Epidermal melanocyte (primary cell): ENCODE measurements around the gene PANK2.
A peak's percentile ranks its signal among the peaks of the same experiment; 100 is the strongest.
"Not testable (repeated sequence)": the region's sequence is repeated elsewhere in the genome, so short reads cannot be mapped to it uniquely, and the experiment has no call there.

Source experiments
- DNase-seq: peaks from one replicate; pipeline ENCODE4 v3.0.0; 2011; ENCODE audit warnings: low spot score; ENCODE audit not compliant: insufficient read length

PANK2 gene

DNA sequence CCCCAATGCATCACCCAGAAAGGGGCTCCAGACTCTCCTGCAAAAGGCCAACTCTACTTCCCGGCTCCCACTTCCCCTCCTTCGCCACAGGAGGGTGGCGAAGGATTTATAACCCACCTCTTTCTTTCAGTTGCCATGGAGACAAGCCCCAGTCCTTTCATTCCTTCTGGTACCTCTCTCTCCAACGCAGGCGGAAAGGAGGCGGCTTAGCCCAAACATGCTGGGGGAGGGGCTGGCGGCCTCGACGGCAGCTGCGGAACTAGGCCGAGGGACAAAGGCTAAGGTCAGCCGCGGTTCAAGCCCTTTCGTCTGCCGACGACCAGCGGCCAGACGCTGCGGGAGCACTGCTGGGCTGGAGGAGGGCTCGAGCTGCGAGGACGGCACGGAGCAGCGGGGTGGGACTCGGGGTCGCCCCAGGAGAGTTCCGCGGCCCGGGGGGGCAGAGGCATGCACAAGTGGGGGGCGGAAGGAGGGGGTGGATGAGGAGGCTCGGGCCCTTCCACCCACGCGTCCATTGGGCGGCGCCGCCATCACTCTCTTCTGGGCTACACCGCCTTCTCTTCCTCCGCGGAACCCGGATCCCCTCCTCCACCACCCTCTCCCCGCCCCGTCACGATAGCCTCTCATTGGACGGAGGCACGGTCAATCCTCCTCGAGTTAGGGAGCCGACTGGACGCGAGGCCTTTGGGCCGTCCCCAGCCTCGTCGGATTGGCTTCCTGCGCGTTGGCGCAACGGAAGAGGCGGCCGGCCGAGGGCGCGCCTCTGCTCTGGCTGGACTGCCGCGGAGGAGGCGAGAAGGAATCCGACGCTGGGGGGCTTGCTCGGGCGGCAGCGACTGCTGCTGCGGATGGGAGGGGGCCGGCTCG lies at the start of gene PANK2:
TSS of gene PANK2 (plus strand) at position 766 of the 867 bp plus-strand sequence.
- peak; percentile 99 for DNase-seq

DNA sequence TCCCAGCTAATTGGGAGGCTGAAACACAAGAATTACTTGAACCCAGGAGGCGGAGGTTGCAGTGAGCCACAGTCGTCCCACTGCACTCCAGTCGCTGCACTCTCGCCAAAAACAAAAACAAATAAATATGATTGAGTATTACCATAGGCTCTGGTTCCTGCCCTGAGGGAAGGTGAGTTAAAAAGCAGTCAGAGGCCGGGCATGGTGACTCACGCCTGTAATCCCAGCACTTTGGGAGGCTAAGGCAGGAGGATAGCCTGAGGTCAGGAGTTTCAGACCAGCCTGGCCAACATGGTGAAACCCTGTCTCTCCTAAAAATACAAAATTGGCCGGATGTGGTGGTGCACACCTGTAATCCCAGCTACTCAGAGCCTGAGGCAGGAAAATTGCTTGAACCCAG lies 49.0 kb upstream of the PANK2 start:
- not testable (repeated sequence) for DNase-seq

DNA sequence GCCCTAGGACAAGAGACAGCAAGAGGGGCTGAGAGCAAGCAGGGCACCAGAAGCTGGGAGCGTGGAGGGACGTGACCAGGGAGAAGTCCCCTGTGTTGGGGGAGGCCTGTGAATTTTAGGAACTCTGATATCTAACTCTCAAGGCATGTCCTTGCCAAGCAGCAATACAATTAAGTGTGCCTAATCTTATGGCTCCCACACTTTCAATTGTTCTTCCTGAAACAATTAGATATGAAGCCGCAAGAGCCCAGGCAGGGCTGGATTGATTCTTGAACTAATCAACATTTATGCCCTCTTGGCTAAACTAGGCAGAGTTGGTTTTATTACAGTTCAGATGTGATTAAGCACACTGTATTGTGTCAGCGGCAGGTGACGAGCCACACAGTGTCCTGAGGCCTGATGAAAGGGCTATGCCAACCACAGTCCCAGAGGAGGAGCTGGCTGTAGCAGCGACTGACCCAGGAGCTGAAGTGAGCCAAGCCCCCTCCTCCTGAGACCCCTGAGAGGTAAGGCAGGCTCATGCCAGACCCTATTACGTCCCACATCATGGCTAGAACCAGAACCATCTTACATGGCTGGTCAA lies 46.7 kb upstream of the PANK2 start:
- DNase-seq = no peak

DNA sequence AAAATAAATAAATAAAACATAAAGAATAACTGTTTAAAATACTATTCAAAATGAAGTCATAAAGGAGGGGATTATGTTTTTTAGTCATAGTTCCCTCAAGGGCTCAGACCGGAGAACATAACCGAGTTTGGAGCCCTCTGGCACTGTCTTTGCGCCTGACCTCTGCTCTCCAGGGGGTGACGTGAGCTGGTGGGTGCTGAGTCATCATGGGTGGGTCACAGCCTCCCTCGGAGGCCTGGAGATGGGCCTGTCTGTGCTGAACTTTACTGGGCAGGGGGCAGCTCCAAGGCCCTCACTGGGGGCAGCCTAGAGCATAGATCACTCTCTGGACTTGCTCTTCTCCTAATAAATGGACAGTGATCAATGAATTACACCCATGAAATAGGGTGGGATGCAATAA lies 45.7 kb upstream of the PANK2 start:
- peak; percentile 28 for DNase-seq

DNA sequence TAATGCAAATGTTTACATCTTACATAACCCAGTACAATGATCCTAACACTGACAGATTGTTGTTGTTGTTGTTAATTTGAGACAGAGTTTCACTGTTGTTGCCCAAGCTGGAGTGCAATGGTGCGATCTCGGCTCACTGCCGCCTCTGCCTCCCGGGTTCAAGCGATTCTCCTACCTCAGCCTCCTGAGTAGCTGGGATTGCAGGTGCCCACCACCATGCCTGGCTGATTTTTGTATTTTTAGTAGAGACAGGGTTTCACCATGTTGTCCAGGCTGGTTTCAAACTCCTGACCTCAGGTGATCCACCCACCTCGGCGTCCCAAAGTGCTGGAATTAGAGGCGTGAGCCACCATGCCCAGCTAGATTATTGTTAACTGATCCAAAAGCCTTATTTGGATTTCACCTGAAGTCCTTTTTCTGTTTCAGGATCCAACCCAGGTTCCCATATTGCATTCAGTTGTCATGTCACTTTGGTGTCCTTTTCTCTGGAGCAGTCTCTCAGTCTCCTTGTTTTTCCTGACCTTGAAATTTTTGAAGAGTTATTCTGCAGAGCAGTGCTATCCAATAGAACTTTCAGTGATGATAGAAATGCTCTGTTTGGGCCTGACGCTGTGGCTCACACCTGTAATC lies 45.1 kb upstream of the PANK2 start:
- not testable (repeated sequence) for DNase-seq

DNA sequence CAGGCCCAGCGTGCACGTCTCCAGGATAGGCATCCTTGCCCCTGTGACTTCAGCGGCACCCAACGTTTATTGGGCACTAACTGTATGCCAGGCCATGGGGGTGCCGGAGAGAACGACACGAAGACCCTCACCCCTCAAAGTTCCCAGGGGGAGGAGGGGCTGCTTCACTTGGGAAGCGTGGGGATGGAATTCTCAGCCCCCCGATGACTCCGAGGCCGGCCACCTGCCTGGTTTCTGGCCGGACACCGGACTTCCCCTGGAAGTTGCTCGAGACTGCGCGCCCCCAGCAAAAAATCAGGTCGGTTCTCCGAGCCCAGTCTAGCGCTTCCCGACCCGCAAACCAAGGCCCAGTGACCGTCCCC lies 42.8 kb upstream of the PANK2 start:
- DNase-seq = no peak

DNA sequence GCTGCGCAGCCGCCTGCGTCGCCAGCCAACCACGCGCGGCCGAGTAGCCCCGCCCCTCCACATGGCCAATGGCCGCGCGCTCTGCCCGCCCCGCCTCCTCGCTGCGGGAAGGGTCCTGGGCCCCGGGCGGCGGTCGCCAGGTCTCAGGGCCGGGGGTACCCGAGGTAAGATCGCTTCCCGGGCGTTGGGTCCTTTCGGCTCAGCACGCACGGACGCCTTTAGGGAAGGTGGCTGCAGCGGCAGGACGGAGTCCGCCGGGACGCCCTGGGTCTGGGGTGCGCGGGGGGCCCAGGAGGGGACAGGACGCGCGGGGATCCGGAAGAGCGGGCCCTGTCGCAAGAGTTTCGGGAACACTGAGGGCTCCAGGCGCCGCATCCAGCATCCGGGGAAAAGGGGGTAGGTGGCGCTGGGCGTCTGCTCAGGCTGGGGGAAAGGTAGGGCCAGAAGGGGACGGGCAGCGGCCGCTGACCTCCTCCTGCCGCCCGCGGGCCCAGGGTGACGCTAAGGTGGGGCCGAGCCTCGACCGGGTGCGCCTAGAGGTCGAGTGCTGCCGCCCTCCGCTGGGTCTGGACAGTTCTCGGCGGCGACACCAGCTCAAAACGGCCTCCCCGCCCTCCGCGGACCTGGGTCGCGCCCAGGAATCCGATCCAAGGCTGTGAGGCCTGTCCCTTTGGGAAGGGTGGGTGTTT lies 42.3 kb upstream of the PANK2 start, which contains the start of gene MAVS:
TSS of gene MAVS (plus strand) at position 95 of the 689 bp plus-strand sequence. CDS start 7,791 bp downstream, outside the sequence.
- peak; percentile 88 for DNase-seq

DNA sequence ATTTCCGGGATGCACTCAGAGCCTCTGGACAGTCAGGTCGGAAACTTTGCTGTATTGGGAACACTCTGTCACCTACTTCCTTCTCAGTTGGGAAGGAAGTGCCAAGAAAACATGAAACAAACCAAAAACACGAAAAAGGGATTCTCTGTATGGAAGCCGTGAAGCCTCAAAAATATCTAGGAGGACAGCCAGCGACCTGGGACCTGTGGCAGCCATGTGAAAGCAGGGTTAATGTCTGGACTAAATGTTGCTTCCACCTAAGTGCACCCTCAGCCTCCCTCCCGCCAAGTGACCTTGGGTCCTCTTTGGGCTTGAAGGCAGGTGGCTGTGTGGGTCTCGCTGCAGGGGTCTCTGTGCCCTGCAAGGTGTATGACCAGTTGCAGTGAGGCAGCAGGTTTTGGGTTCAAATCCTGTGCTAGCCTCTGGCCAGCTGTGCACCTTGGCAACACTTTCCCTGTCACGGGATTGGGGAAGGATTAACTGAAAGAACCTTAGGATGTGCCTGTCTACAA lies 41.7 kb upstream of the PANK2 start:
- no peak for DNase-seq

DNA sequence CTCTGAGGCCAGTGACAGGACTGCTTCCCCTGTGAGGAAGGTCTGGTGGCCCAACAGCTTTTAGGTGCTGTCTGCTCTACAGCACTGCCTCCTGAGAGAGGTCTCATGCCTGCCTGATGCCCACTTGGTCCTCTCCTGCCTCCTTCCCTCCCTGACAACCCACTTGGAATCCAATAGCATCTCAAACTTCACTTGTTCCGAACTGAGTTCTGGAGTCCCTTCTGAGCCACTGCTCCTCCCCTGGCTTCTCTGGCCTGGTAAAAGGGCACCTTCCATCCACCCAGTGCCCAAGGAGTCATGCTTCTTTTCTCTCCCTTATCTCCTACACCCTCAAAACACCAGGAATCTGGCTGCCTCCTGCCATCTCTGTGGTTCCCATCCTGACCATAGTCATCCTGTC lies 40.6 kb upstream of the PANK2 start:
- no peak for DNase-seq

DNA sequence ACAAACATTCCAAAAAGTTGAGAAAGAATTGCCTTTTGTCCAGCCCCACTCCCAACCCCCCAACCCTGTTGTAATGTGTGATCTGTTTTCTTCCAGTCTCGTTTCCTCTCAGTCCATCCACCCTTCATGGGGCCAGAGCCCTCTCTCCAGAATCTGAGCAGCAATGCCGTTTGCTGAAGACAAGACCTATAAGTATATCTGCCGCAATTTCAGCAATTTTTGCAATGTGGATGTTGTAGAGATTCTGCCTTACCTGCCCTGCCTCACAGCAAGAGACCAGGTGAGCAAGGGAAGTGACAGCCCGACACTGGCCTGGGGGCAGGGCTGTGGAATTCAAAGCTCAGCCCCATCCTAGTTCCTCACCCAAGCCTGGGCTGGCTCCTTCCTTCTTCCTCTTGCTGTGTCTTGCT lies 34.7 kb upstream of the PANK2 start:
- DNase-seq = no peak

DNA sequence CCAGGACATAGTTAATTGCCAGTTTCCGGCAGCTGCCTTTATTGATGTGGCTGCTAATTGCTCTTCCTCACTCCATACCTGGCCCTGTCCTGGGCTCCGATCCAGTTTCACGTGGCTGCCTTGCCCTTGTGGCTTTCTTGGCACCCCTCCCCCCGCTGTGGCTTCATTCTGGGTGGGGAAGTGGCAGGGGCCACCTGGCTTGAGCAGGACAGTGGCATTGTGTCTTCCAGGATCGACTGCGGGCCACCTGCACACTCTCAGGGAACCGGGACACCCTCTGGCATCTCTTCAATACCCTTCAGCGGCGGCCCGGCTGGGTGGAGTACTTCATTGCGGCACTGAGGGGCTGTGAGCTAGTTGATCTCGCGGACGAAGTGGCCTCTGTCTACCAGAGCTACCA lies 31.8 kb upstream of the PANK2 start:
- no peak for DNase-seq

DNA sequence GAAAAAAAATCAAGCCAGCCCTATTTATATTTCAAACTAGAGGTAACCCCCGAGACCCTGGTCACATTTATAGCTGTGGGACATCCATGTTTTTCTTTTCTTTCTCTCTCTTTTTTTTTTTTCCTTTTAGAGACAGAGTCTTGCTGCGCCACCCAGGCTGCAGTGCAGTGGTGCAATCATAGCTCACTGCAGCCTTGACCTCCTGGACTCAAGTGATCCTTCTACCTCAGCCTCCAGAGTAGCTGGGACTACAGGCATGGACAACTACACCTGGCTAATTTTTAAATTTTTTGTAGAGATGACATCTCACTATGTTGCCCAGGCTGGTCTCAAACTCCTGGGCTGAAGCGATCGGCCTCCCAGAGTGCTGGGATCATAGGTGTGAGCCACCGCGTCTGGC lies 30.5 kb upstream of the PANK2 start:
- no peak for DNase-seq

DNA sequence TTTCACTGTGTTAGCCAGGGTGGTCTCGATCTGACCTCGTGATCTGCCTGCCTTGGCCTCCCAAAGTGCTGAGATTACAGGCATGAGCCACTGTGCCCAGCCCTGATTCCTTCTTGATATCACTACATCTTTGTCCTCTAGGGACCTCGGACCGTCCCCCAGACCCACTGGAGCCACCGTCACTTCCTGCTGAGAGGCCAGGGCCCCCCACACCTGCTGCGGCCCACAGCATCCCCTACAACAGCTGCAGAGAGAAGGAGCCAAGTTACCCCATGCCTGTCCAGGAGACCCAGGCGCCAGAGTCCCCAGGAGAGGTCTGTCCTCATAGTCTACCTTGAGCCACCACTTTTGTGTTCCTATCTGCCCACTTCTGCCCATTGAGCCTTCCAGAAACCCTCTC lies 28.0 kb upstream of the PANK2 start:
- DNase-seq = no peak

DNA sequence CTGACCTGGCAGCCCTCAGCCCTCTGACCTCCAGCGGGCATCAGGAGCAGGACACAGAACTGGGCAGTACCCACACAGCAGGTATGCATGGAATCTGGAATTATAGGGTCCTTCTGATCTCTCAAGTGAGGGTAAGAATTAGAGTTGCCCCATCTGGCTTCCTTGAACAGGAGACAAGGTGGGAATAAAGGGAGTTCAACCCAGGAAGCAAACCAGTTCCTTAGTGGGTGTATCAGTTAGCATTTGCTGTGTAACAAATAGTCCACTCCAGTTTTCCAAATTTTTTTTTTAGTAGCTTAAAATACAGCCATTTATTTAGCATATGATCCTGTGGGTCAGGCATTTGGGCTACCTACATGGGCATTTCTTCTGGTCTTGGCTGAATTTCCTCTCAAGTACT lies 26.9 kb upstream of the PANK2 start:
- DNase-seq = no peak

DNA sequence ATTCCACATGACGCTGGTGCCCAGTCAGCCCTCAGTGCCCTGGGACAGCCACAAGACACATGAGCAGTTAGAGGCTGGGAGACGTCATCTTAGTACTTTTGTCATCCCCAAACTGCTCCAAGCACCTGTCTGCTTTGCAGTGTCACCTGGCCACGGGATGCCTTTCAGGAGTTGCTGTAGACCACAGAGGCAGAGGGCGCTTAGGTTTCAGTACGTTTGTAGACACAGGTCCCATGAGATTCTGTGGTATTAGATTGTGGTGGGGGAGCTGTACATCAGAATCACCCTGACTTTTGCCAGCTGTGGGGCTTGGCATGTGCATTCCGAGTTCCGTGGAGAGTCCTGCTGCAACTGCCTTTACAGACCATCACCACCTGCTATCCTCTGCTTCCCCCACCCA lies 25.9 kb upstream of the PANK2 start:
- DNase-seq = no peak

DNA sequence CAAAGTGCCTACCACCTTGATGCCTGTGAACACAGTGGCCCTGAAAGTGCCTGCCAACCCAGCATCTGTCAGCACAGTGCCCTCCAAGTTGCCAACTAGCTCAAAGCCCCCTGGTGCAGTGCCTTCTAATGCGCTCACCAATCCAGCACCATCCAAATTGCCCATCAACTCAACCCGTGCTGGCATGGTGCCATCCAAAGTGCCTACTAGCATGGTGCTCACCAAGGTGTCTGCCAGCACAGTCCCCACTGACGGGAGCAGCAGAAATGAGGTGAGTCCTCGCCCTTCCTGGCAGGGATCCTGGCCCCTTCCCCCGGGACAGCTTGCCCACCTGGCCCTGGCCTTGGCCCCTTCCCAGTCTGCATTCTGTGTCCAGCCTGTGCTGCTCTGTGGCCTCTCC lies 24.7 kb upstream of the PANK2 start:
- no peak for DNase-seq

DNA sequence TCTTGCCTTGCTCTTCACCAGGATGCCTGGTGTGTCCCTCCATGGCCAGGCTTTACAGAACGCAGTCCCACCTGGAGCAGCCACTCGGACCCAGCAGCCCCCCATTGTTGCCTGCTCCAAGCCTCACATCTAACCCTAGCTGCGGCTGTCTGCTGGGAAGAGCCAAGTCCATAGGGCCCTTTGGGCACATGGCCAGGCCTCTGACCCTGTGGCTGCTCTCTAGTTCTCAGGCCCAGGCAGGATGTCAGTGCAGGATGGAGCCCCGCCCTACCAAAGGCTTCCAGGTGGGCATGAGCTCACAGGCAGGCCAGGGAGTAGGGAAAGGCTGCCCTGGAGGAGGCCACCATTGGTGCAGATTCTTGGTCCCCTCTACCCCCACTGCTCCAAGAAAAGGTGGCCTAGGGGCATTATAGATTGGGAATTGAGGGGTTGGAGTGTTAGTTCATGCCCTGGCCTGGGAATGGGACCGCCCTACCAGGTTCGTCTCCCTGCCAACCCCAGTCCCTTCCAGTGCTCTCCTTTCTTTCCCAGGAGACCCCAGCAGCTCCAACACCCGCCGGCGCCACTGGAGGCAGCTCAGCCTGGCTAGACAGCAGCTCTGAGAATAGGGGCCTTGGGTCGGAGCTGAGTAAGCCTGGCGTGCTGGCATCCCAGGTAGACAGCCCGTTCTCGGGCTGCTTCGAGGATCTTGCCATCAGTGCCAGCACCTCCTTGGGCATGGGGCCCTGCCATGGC lies 23.9 kb upstream of the PANK2 start:
- DNase-seq = no peak

DNA sequence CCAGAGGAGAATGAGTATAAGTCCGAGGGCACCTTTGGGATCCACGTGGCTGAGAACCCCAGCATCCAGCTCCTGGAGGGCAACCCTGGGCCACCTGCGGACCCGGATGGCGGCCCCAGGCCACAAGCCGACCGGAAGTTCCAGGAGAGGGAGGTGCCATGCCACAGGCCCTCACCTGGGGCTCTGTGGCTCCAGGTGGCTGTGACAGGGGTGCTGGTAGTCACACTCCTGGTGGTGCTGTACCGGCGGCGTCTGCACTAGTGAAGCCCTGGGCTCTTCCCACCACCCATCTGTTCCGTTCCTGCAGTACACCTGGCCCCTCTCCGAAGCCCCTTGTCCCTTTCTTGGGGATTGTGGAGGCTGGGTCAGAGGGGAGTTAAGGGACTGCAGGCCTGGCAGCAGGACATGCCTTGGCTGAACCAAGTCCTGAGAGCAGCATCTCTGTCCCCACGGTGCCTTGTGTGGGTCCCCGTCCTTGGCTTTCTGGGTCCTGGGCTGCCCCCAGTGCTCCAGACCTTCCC lies 23.2 kb upstream of the PANK2 start:
- no peak for DNase-seq

DNA sequence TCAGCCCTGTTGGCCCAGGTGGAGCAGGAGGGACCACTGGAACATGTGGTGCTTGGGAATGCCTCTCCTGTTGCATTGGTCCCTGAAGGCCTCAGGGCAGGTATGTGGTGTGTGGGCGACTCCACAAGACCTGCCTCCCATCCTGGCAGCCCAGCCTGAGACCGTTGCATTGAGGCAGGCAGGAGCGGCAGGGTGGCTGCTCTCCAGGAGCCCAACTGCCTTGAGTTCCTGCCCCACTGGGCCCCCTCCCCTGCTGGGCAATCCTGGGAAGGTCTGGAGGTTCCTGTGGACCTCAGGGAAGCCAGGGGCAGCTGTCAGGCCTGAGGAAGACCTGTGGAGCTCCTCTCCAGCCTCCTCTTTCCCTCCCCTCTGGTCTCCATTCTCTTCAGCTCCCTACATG lies 22.7 kb upstream of the PANK2 start:
- no peak for DNase-seq

DNA sequence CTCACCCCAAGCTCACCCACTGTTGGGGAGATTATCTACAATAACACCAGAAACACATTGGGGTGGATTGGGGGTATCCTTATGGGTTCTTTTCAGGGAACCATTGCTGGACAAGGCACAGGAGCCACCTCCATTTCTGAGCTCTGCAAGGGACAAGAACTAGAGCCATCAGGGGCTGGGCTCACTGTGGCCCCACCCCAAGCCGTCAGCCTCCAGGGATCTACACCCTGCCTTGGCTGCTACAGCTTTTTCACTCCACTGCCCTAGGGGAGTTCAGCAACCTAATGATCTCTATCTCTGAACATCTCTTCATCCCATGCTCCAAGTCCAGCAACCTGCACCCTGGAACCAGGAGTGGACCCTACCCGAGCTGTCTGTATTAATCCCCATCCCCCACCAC lies 21.4 kb upstream of the PANK2 start:
- DNase-seq = no peak
